GM21381 (cell line): ENCODE results near the gene SMC1B.
"Not testable (repeated sequence)": the region's sequence is repeated elsewhere in the genome, so short reads cannot be mapped to it uniquely, and the experiment has no call there.

Experiments used
- ATAC-seq: cut with Tn5 transposase; IDR thresholded peaks from one replicate; pipeline ENCODE4 v1.9.1; 2021; ENCODE audit warnings: mild to moderate bottlenecking, moderate library complexity; ENCODE audit not compliant: unreplicated experiment

SMC1B gene

GRCh38 chr22:45351956-45352355 lies 61.4 kb downstream of the SMC1B start:
- no peak for ATAC-seq

GRCh38 chr22:45349916-45350315 lies 63.5 kb downstream of the SMC1B start:
- ATAC-seq, result no peak

GRCh38 chr22:45344334-45344733 lies 69.1 kb downstream of the SMC1B start:
- ATAC-seq, result no peak

GRCh38 chr22:45343143-45343542 lies 70.3 kb downstream of the SMC1B start:
- no peak for ATAC-seq

GRCh38 chr22:45341498-45341897 lies 71.9 kb downstream of the SMC1B start:
- ATAC-seq, result no peak

GRCh38 chr22:45340323-45340722 lies 73.1 kb downstream of the SMC1B start:
- no peak for ATAC-seq

- ATAC-seq, result no peak
These were observed 74.6 kb downstream of the SMC1B start for GRCh38 chr22:45338795-45339194.

- no peak for ATAC-seq
These were observed 75.9 kb downstream of the SMC1B start for GRCh38 chr22:45337536-45337935.

GRCh38 chr22:45336971-45337431 lies 76.4 kb downstream of the SMC1B start:
- ATAC-seq, result no peak

- no peak for ATAC-seq
These were observed 77.4 kb downstream of the SMC1B start for GRCh38 chr22:45335854-45336522.

- ATAC-seq, result no peak
These were observed 78.2 kb downstream of the SMC1B start for GRCh38 chr22:45335021-45335818.

GRCh38 chr22:45334528-45334927 lies 78.9 kb downstream of the SMC1B start:
- ATAC-seq, result no peak

GRCh38 chr22:45334068-45334467 lies 79.3 kb downstream of the SMC1B start:
- no peak for ATAC-seq

GRCh38 chr22:45332001-45332400 lies 81.4 kb downstream of the SMC1B start:
- no peak for ATAC-seq

- ATAC-seq, result no peak
These were observed 81.9 kb downstream of the SMC1B start for GRCh38 chr22:45331486-45331885.

- ATAC-seq, result no peak
These were observed 82.9 kb downstream of the SMC1B start for GRCh38 chr22:45330548-45330947.

- no peak for ATAC-seq
These were observed 83.9 kb downstream of the SMC1B start for GRCh38 chr22:45329530-45329936.

GRCh38 chr22:45328822-45329529 lies 84.4 kb downstream of the SMC1B start:
- no peak for ATAC-seq

- not testable (repeated sequence) for ATAC-seq
These were observed 85.1 kb downstream of the SMC1B start for GRCh38 chr22:45328261-45328660.

- no peak for ATAC-seq
These were observed 89.1 kb downstream of the SMC1B start for GRCh38 chr22:45324311-45324711.

- ATAC-seq, result no peak
These were observed 89.7 kb downstream of the SMC1B start for GRCh38 chr22:45323695-45324094.
